Body of pancreas (tissue), 4 donors: ENCODE data around the gene TTC28.

Experiments used
- POLR2A ChIP-seq, 3 donors: fragments of 450-650 bp; IDR thresholded peaks; one replicate each; pipeline ENCODE4 v1.6.1; 2016; ENCODE audit warnings: antibody characterized with exemption in 3 of 3, mild to moderate bottlenecking in 2 of 3
- TF ChIP-seq, protein P1 (sequence below), 7 experiments: fragments of 450-650 bp in 4 of 7; fragments of 200-600 bp in 3 of 7; sonication (generic) in 3 of 7; IDR thresholded peaks; one replicate each; pipeline ENCODE4 v1.5.1; 2016 to 2019; ENCODE audit warnings: antibody characterized with exemption in 7 of 7

DNA sequence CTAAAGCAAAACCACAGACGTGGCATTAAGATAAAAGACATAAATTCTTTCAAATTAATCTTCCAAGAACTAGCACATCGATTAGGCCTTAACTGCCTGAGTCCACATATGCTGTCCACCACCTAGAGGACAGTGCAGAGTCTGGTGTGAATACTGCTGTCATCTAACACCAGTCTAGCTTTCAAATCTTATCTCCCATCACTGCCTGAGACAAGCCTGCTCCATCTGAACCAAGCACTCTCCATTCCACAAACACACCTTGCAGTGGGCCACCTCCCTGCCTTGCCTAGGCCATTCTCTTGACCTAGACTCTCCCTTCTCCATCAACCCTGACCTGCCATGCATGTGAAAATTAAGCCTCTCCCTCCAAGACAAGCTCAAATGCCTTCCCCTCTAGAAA is 631.1 kb downstream of the TTC28 start:
- TF ChIP-seq, protein P1, sequence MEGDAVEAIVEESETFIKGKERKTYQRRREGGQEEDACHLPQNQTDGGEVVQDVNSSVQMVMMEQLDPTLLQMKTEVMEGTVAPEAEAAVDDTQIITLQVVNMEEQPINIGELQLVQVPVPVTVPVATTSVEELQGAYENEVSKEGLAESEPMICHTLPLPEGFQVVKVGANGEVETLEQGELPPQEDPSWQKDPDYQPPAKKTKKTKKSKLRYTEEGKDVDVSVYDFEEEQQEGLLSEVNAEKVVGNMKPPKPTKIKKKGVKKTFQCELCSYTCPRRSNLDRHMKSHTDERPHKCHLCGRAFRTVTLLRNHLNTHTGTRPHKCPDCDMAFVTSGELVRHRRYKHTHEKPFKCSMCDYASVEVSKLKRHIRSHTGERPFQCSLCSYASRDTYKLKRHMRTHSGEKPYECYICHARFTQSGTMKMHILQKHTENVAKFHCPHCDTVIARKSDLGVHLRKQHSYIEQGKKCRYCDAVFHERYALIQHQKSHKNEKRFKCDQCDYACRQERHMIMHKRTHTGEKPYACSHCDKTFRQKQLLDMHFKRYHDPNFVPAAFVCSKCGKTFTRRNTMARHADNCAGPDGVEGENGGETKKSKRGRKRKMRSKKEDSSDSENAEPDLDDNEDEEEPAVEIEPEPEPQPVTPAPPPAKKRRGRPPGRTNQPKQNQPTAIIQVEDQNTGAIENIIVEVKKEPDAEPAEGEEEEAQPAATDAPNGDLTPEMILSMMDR (IDR thresholded peaks at IDR 0.05) = no peak
- no peak for TF ChIP-seq POLR2A (IDR thresholded peaks at IDR 0.05)
